Endothelial cell of umbilical vein (primary cell): Measurements from ENCODE around the gene TRIM46. TPM values are rescaled to one million over a fixed set of nuclear protein-coding genes. Genes with fewer than 3 reads are reported as not detected.
"Not testable (repeated sequence)": the region's sequence is repeated elsewhere in the genome, so short reads cannot be mapped to it uniquely, and the experiment has no call there.

Experiments used
- BruUV-seq: library from RNA; stranded (reverse); fragments of 400-500 nt; replicated peaks from 2 replicates; lab custom pipeline; 2021; lab: Mats Ljungman, UMichigan
- CTCF ChIA-PET: fragments of 300-600, 350-600 bp; sonication (Branson Sonifier 250); formaldehyde crosslinking; loops from one replicate; lab custom pipeline; 2021; ENCODE audit warnings: antibody characterized with exemption, inconsistent platforms; lab: Charles Lee
- POLR2A ChIA-PET: fragments of 300-600, 350-600 bp; sonication (Branson Sonifier 250); formaldehyde crosslinking; loops from one replicate; lab custom pipeline; 2021; ENCODE audit warnings: antibody characterized with exemption, inconsistent platforms; lab: Charles Lee
- DNase-seq: peaks from one replicate; pipeline ENCODE4 v3.0.0-alpha.2; 2011; ENCODE audit warnings: low read depth, low spot score
- FAIRE-seq: peaks from 2 replicates; lab custom pipeline; 2011; peaks lifted over from hg19 to GRCh38; lab: Jason Lieb, UNC
- H2AFZ ChIP-seq: 2 replicates; pipeline ENCODE4 v1.6.0; 2012; ENCODE audit warnings: low read depth, low read length, control low read depth, inconsistent platforms
- H3K27ac ChIP-seq: 2 replicates; pipeline ENCODE4 v1.5.1; 2011; ENCODE audit warnings: low read depth, mild to moderate bottlenecking, control low read depth, low read length, moderate library complexity; ENCODE audit not compliant: insufficient read depth
- H3K27me3 ChIP-seq, 2 experiments: 2 replicates each; pipeline versions ENCODE4 v1.6.0 to v1.6.1; 2011; ENCODE audit warnings: low read length in 2 of 2, mixed read lengths in 1 of 2; ENCODE audit not compliant: control insufficient read depth in 2 of 2, insufficient read depth in 2 of 2
- H3K36me3 ChIP-seq, 2 experiments: 2 replicates in 1 of 2; 3 replicates in 1 of 2; pipeline ENCODE4 v1.5.1; 2011; ENCODE audit warnings: low read length in 2 of 2, mild to moderate bottlenecking in 1 of 2, moderate library complexity in 1 of 2; ENCODE audit not compliant: control insufficient read depth in 2 of 2, insufficient read depth in 2 of 2; ENCODE audit errors: extremely low read depth in 1 of 2
- H3K4me1 ChIP-seq: 3 replicates; pipeline ENCODE4 v1.5.1; 2011; ENCODE audit warnings: mild to moderate bottlenecking, low read length; ENCODE audit not compliant: control insufficient read depth, insufficient read depth; ENCODE audit errors: extremely low read depth
- H3K4me2 ChIP-seq: 2 replicates; pipeline ENCODE4 v1.6.1; 2011; ENCODE audit warnings: low read length, control low read depth, mixed read lengths; ENCODE audit not compliant: insufficient read depth
- H3K4me3 ChIP-seq, 3 experiments: fragments of 200-600 bp in 1 of 3; sonication (generic), shearing (Covaris generic) in 1 of 3; replicated peaks in 1 of 3; 2 replicates each; pipeline ENCODE4 v1.5.1; 2011 to 2016; ENCODE audit warnings: control low read depth in 3 of 3, low read length in 3 of 3, mild to moderate bottlenecking in 2 of 3, inconsistent platforms in 1 of 3, low read depth in 1 of 3, moderate library complexity in 1 of 3; ENCODE audit not compliant: insufficient read depth in 1 of 3
- H3K79me2 ChIP-seq: 2 replicates; pipeline ENCODE4 v1.6.0; 2012; ENCODE audit warnings: low read length, inconsistent platforms; ENCODE audit not compliant: control insufficient read depth, insufficient read depth
- H3K9ac ChIP-seq: replicated peaks from 2 replicates; pipeline ENCODE3; 2011; ENCODE audit warnings: low read length, control low read depth; ENCODE audit not compliant: insufficient read depth; ENCODE audit errors: extremely low read depth
- H3K9me1 ChIP-seq: replicated peaks from 3 replicates; pipeline ENCODE4 v1.6.0; 2011; ENCODE audit warnings: mild to moderate bottlenecking, low read length; ENCODE audit not compliant: control insufficient read depth, insufficient read depth; ENCODE audit errors: extremely low read depth
- H3K9me3 ChIP-seq: replicated peaks from 2 replicates; pipeline ENCODE4 v1.5.1; 2012; ENCODE audit warnings: low read length, inconsistent platforms; ENCODE audit not compliant: control insufficient read depth, insufficient read depth
- H4K20me1 ChIP-seq: replicated peaks from 2 replicates; pipeline ENCODE3; 2011; ENCODE audit warnings: mild to moderate bottlenecking, low read length; ENCODE audit not compliant: control insufficient read depth, insufficient read depth; ENCODE audit errors: extremely low read depth
- dilution Hi-C: fragments of 300-500 bp; cut with MboI; formaldehyde crosslinking; loops from one replicate; pipeline ENCODE4 v1.15.0; 2019; ENCODE audit warnings: low sequenced_read_pairs; ENCODE audit not compliant: extremely low pct_ligation_motif_present
- intact Hi-C: fragments of 100-400 bp; cut with micrococcal nuclease; formaldehyde crosslinking; loops from one replicate; pipeline ENCODE4 v1.10.0; 2022
- polyA plus RNA-seq, 4 experiments: library from polyadenylated mRNA; depleted of rRNA in 3 of 4; stranded (reverse) in 3 of 4; unstranded in 1 of 4; fragments of >200 nt; gene quantifications; 2 replicates each; pipeline versions ENCODE4 v1.2.1 to v1.2.3, GENCODE V29; 2011 to 2012; ENCODE audit warnings: missing spikeins in 1 of 4
- total RNA-seq: library from RNA; stranded (reverse); gene quantifications from 2 replicates; pipeline ENCODE4 v1.2.3, GENCODE V29; 2021

TRIM46 gene
- total and polyA plus RNA-seq, 2 donors (not counting 3 experiments of a cell fraction or from before 2014, with no cell fraction given): 9.5 to 10.0 TPM

DNA sequence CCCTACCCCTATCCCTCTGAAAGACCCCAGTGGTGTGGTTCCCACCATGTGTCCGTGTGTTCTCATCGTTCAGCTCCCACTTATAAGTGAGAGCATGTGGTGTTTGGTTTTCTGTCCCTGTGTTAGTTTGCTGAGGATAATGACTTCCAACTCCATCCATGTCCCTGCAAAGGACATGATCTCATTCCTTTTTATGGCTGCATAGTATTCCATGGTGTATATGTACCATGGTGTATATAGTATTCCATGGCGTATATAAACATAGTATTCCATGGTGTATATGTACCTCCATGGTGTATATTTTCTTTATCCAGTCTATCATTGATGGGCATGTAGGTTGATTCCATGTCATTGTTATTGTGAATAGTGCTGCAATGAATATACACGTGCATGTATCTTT lies 9.9 kb upstream of the TRIM46 start:
- POLR2A ChIA-PET, H3K9ac ChIP-seq, H3K27ac ChIP-seq, FAIRE-seq, H3K27me3 ChIP-seq, BruUV-seq, H4K20me1 ChIP-seq, intact Hi-C loops, H3K9me1 ChIP-seq, H3K4me3 ChIP-seq, dilution Hi-C loops, DNase-seq, H3K36me3 ChIP-seq, H3K9me3 ChIP-seq, H3K79me2 ChIP-seq, H3K4me2 ChIP-seq, H2AFZ ChIP-seq: not testable (repeated sequence)
- peaks cover 16% of the 10 kb centered on the region for H3K4me1 ChIP-seq
- CTCF ChIA-PET: interaction anchor here (1.5 to 1.8 kb wide), 2 partner anchors 72 kb away, joined by 6 to 12 read pairs; no protein-coding TSS in a partner anchor

- H3K27me3 ChIP-seq, H3K27ac ChIP-seq, H3K36me3 ChIP-seq, POLR2A ChIA-PET, DNase-seq, H3K4me3 ChIP-seq, H3K9me1 ChIP-seq, BruUV-seq, FAIRE-seq, intact Hi-C loops, H3K4me2 ChIP-seq, H3K9me3 ChIP-seq, H3K79me2 ChIP-seq, dilution Hi-C loops, H3K9ac ChIP-seq, H4K20me1 ChIP-seq, H2AFZ ChIP-seq: not testable (repeated sequence)
- peaks cover 16% of the 10 kb centered on the region for H3K4me1 ChIP-seq
- CTCF ChIA-PET: interaction anchor here (1.5 kb wide), 1 partner anchor 73 kb away, joined by 6 read pairs; no protein-coding TSS in a partner anchor
These were observed 9.0 kb upstream of the TRIM46 start for GRCh38 chr1:155164625-155165024.
